Measurements from ENCODE around the gene GLIPR1L1.

Gene GLIPR1L1

DNA sequence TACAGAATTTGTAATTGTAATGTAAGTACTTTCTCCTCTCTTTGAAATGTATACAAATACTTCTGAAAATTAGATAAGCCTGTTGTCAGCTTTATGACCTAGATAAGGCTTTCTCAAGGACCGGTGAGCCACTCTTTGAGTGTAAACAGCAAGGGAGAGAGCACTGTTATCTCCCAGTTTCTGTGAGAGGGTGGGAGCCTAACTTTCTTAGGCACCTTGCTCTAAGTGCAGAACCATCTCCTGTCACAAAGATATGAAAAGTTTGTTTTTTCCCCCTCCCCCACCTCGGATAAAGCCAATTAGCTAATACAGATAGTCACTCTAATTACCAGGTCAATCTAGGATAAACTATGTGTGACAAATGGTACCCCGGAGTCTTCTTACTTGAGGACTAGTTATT is 40.1 kb upstream of the GLIPR1L1 start:
- Histone ChIP-seq H3K9ac (ENCODE audit: low read length) (no peak overlapping the region), H2BK5ac (ENCODE audit: low read depth, low read length, poor library complexity, severe bottlenecking) (no peak overlapping the region), H2AK5ac (ENCODE audit: low read length, severe bottlenecking) (no peak overlapping the region), H4K91ac (ENCODE audit: low read length) (no peak overlapping the region), H3K79me1 (replicated peaks; ENCODE audit: low read length, poor library complexity, severe bottlenecking) (no peaks in the 10 kb centered on the region), H3K4me2 (ENCODE audit: low read length, poor library complexity, severe bottlenecking) (no peak overlapping the region), H2BK120ac (ENCODE audit: low read depth, low read length) (no peak overlapping the region), H3K27me3 (ENCODE audit: control insufficient read depth in 1 of 2, insufficient read depth in 1 of 2, low read length in 2 of 2) (no peaks in the 10 kb centered on the region), H2BK12ac (ENCODE audit: low read length in 2 of 2) (no peak overlapping the region), H3K36me3 (ENCODE audit: control insufficient read depth in 1 of 2, insufficient read depth in 2 of 2, low read depth in 1 of 2, low read length in 2 of 2) (no peaks in the 10 kb centered on the region), H3K27ac (ENCODE audit: low read length, poor library complexity, severe bottlenecking) (no peak overlapping the region), H3K4me3 (ENCODE audit: insufficient read depth in 1 of 2, low read depth in 1 of 2, low read length in 2 of 2) (no peak overlapping the region), H3K4ac (ENCODE audit: low read depth in 1 of 2, low read length in 2 of 2) (no peak overlapping the region), H3K4me1 (ENCODE audit: control insufficient read depth, insufficient read depth, low read depth, low read length) (no peaks in the 10 kb centered on the region), H2AFZ (ENCODE audit: low read depth, low read length) (no peak overlapping the region), H3K18ac (ENCODE audit: low read depth in 1 of 2, low read length in 2 of 2) (no peak overlapping the region), H3K14ac (ENCODE audit: low read length in 2 of 2) (no peak overlapping the region), H3K23ac (ENCODE audit: low read length in 2 of 2) (no peak overlapping the region), H2BK15ac (ENCODE audit: low read depth, poor library complexity, severe bottlenecking) (no peak overlapping the region), H4K8ac (ENCODE audit: low read length) (no peak overlapping the region), H3K9me3 (ENCODE audit: control insufficient read depth, low read length) (no peaks in the 10 kb centered on the region)
- DNase-seq = no peak
- WGBS = 12% methylated on average over 1 of the region's 3 CpGs

DNA sequence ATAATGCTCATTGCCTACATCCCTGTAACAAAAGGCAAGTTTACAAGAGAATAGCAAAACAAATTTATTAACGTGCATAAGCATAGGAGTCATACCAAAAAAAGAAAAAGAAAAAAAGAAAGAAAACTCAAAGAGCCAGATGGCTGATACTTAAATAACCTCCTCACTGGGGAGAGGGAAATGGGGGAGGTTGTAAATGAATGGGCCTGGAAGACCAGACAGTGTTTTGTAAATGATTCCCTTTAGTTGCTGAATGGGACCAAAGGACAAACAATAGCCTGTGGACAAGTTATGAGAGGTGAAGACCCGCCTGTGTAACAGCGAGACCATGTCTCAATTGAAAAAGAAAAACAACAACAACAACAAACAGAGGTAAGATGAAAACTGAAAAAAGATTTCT is 39.7 kb upstream of the GLIPR1L1 start:
- H3K9me3 ChIP-seq (ENCODE audit: control insufficient read depth, low read length) = no peaks in the 10 kb centered on the region
- H3K27me3 ChIP-seq (ENCODE audit: control insufficient read depth in 1 of 2, insufficient read depth in 1 of 2, low read length in 2 of 2) = no peaks in the 10 kb centered on the region
- no peaks in the 10 kb centered on the region for H3K79me1 ChIP-seq (replicated peaks; ENCODE audit: low read length, poor library complexity, severe bottlenecking)
- H3K36me3 ChIP-seq (ENCODE audit: control insufficient read depth in 1 of 2, insufficient read depth in 2 of 2, low read depth in 1 of 2, low read length in 2 of 2) = no peaks in the 10 kb centered on the region
- H3K4me2 ChIP-seq (ENCODE audit: low read length, poor library complexity, severe bottlenecking) = no peak overlapping the region
- H2BK120ac ChIP-seq (ENCODE audit: low read depth, low read length) = no peak overlapping the region
- no peak overlapping the region for H4K8ac ChIP-seq (ENCODE audit: low read length)
- no peak overlapping the region for H2BK5ac ChIP-seq (ENCODE audit: low read depth, low read length, poor library complexity, severe bottlenecking)
- WGBS = no CpG with 5 or more reads among the region's 3 CpGs
- no peak overlapping the region for H3K4ac ChIP-seq (ENCODE audit: low read depth in 1 of 2, low read length in 2 of 2)
- H3K27ac ChIP-seq (ENCODE audit: low read length, poor library complexity, severe bottlenecking) = no peak overlapping the region
- no peak overlapping the region for H2BK15ac ChIP-seq (ENCODE audit: low read depth, poor library complexity, severe bottlenecking)
- H3K23ac ChIP-seq (ENCODE audit: low read length in 2 of 2) = no peak overlapping the region
- no peak overlapping the region for H2AK5ac ChIP-seq (ENCODE audit: low read length, severe bottlenecking)
- H3K4me3 ChIP-seq (ENCODE audit: insufficient read depth in 1 of 2, low read depth in 1 of 2, low read length in 2 of 2) = no peak overlapping the region
- no peak overlapping the region for H3K14ac ChIP-seq (ENCODE audit: low read length in 2 of 2)
- no peak overlapping the region for H3K18ac ChIP-seq (ENCODE audit: low read depth in 1 of 2, low read length in 2 of 2)
- no peak overlapping the region for H4K91ac ChIP-seq (ENCODE audit: low read length)
- H3K4me1 ChIP-seq (ENCODE audit: control insufficient read depth, insufficient read depth, low read depth, low read length) = no peaks in the 10 kb centered on the region
- H2BK12ac ChIP-seq (ENCODE audit: low read length in 2 of 2) = no peak overlapping the region
- no peak overlapping the region for H3K9ac ChIP-seq (ENCODE audit: low read length)
- H2AFZ ChIP-seq (ENCODE audit: low read depth, low read length) = no peak overlapping the region
- DNase-seq = no peak

- H3K27me3 ChIP-seq (ENCODE audit: control insufficient read depth in 1 of 2, insufficient read depth in 1 of 2, low read length in 2 of 2) = no peaks in the 10 kb centered on the region
Measured at GRCh38 chr12:75302225-75302624, 32.2 kb upstream of the GLIPR1L1 start.

DNA sequence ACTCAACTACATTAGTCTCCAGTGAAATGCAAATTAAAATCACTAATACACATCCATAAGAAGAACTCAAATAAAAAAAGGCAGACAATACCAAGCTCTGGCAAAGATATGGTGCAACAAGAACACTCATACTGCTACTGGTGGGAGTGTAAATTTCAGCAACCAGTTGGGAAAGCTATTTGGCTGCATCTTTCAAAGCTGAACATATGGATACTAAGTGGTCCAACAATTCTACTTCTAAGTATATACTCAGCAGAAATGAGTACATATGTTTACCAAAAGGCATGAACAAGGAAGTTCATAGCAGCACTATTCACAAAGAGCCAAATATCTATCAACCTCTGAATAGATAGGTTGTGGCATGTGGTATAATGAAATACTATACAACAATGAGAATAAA is 31.7 kb upstream of the GLIPR1L1 start:
- Histone ChIP-seq H2AFZ (ENCODE audit: low read depth, low read length) (no peak overlapping the region), H4K91ac (ENCODE audit: low read length) (no peak overlapping the region), H3K4me2 (ENCODE audit: low read length, poor library complexity, severe bottlenecking) (no peak overlapping the region), H3K4me1 (ENCODE audit: control insufficient read depth, insufficient read depth, low read depth, low read length) (no peaks in the 10 kb centered on the region), H2AK5ac (ENCODE audit: low read length, severe bottlenecking) (no peak overlapping the region), H2BK12ac (ENCODE audit: low read length in 2 of 2) (no peak overlapping the region), H3K9me3 (ENCODE audit: control insufficient read depth, low read length) (no peaks in the 10 kb centered on the region), H3K27ac (ENCODE audit: low read length, poor library complexity, severe bottlenecking) (no peak overlapping the region), H3K27me3 (ENCODE audit: control insufficient read depth in 1 of 2, insufficient read depth in 1 of 2, low read length in 2 of 2) (no peaks in the 10 kb centered on the region), H3K18ac (ENCODE audit: low read depth in 1 of 2, low read length in 2 of 2) (no peak overlapping the region), H3K79me1 (replicated peaks; ENCODE audit: low read length, poor library complexity, severe bottlenecking) (no peaks in the 10 kb centered on the region), H3K4ac (ENCODE audit: low read depth in 1 of 2, low read length in 2 of 2) (no peak overlapping the region), H4K8ac (ENCODE audit: low read length) (no peak overlapping the region), H2BK15ac (ENCODE audit: low read depth, poor library complexity, severe bottlenecking) (no peak overlapping the region), H2BK5ac (ENCODE audit: low read depth, low read length, poor library complexity, severe bottlenecking) (no peak overlapping the region), H3K23ac (ENCODE audit: low read length in 2 of 2) (no peak overlapping the region), H3K4me3 (ENCODE audit: insufficient read depth in 1 of 2, low read depth in 1 of 2, low read length in 2 of 2) (no peak overlapping the region), H3K9ac (ENCODE audit: low read length) (no peak overlapping the region), H3K14ac (ENCODE audit: low read length in 2 of 2) (no peak overlapping the region), H2BK120ac (ENCODE audit: low read depth, low read length) (no peak overlapping the region), H3K36me3 (ENCODE audit: control insufficient read depth in 1 of 2, insufficient read depth in 2 of 2, low read depth in 1 of 2, low read length in 2 of 2) (peaks cover 0 to 4% of the 10 kb centered on the region in 2 experiments)
- no peak for DNase-seq

More at GRCh38 chr12:75302225-75302624, 32.2 kb upstream of the GLIPR1L1 start:
- Histone ChIP-seq H3K4me3 (ENCODE audit: insufficient read depth in 1 of 2, low read depth in 1 of 2, low read length in 2 of 2) (no peak overlapping the region), H3K14ac (ENCODE audit: low read length in 2 of 2) (no peak overlapping the region), H3K23ac (ENCODE audit: low read length in 2 of 2) (no peak overlapping the region), H2AK5ac (ENCODE audit: low read length, severe bottlenecking) (no peak overlapping the region), H3K18ac (ENCODE audit: low read depth in 1 of 2, low read length in 2 of 2) (no peak overlapping the region), H3K27ac (ENCODE audit: low read length, poor library complexity, severe bottlenecking) (no peak overlapping the region), H2BK5ac (ENCODE audit: low read depth, low read length, poor library complexity, severe bottlenecking) (no peak overlapping the region), H3K4me1 (ENCODE audit: control insufficient read depth, insufficient read depth, low read depth, low read length) (no peaks in the 10 kb centered on the region), H3K9me3 (ENCODE audit: control insufficient read depth, low read length) (no peaks in the 10 kb centered on the region), H2BK12ac (ENCODE audit: low read length in 2 of 2) (no peak overlapping the region), H3K79me1 (replicated peaks; ENCODE audit: low read length, poor library complexity, severe bottlenecking) (no peaks in the 10 kb centered on the region), H3K4me2 (ENCODE audit: low read length, poor library complexity, severe bottlenecking) (no peak overlapping the region), H3K9ac (ENCODE audit: low read length) (no peak overlapping the region), H3K36me3 (ENCODE audit: control insufficient read depth in 1 of 2, insufficient read depth in 2 of 2, low read depth in 1 of 2, low read length in 2 of 2) (peaks cover 0 to 4% of the 10 kb centered on the region in 2 experiments), H2BK15ac (ENCODE audit: low read depth, poor library complexity, severe bottlenecking) (no peak overlapping the region), H4K8ac (ENCODE audit: low read length) (no peak overlapping the region), H4K91ac (ENCODE audit: low read length) (no peak overlapping the region), H3K4ac (ENCODE audit: low read depth in 1 of 2, low read length in 2 of 2) (no peak overlapping the region), H2BK120ac (ENCODE audit: low read depth, low read length) (no peak overlapping the region), H2AFZ (ENCODE audit: low read depth, low read length) (no peak overlapping the region)
- WGBS = no CpG with 5 or more reads among the region's 2 CpGs
- DNase-seq = no peak
